ENCODE data around the gene CNGB1. TPM values are rescaled to one million over a fixed set of nuclear protein-coding genes. Genes with fewer than 3 reads are reported as not detected.

Gene CNGB1
- total RNA-seq, 1 experiment from 2014 or later: not detected

GRCh38 chr16:57984443-57985203, 13.7 kb upstream of the CNGB1 start (continued):
- TF ChIP-seq, protein P1, sequence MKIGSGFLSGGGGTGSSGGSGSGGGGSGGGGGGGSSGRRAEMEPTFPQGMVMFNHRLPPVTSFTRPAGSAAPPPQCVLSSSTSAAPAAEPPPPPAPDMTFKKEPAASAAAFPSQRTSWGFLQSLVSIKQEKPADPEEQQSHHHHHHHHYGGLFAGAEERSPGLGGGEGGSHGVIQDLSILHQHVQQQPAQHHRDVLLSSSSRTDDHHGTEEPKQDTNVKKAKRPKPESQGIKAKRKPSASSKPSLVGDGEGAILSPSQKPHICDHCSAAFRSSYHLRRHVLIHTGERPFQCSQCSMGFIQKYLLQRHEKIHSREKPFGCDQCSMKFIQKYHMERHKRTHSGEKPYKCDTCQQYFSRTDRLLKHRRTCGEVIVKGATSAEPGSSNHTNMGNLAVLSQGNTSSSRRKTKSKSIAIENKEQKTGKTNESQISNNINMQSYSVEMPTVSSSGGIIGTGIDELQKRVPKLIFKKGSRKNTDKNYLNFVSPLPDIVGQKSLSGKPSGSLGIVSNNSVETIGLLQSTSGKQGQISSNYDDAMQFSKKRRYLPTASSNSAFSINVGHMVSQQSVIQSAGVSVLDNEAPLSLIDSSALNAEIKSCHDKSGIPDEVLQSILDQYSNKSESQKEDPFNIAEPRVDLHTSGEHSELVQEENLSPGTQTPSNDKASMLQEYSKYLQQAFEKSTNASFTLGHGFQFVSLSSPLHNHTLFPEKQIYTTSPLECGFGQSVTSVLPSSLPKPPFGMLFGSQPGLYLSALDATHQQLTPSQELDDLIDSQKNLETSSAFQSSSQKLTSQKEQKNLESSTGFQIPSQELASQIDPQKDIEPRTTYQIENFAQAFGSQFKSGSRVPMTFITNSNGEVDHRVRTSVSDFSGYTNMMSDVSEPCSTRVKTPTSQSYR (CRISPR knock-in tag; IDR thresholded peaks at IDR 0.05): peak; percentile 50; the same call in 1 of the 2 replicates
- TF ChIP-seq ETV6 (CRISPR knock-in tag; IDR thresholded peaks at IDR 0.05): peak; percentile 21; the same call in 1 of the 2 replicates
- TF ChIP-seq, protein P2, sequence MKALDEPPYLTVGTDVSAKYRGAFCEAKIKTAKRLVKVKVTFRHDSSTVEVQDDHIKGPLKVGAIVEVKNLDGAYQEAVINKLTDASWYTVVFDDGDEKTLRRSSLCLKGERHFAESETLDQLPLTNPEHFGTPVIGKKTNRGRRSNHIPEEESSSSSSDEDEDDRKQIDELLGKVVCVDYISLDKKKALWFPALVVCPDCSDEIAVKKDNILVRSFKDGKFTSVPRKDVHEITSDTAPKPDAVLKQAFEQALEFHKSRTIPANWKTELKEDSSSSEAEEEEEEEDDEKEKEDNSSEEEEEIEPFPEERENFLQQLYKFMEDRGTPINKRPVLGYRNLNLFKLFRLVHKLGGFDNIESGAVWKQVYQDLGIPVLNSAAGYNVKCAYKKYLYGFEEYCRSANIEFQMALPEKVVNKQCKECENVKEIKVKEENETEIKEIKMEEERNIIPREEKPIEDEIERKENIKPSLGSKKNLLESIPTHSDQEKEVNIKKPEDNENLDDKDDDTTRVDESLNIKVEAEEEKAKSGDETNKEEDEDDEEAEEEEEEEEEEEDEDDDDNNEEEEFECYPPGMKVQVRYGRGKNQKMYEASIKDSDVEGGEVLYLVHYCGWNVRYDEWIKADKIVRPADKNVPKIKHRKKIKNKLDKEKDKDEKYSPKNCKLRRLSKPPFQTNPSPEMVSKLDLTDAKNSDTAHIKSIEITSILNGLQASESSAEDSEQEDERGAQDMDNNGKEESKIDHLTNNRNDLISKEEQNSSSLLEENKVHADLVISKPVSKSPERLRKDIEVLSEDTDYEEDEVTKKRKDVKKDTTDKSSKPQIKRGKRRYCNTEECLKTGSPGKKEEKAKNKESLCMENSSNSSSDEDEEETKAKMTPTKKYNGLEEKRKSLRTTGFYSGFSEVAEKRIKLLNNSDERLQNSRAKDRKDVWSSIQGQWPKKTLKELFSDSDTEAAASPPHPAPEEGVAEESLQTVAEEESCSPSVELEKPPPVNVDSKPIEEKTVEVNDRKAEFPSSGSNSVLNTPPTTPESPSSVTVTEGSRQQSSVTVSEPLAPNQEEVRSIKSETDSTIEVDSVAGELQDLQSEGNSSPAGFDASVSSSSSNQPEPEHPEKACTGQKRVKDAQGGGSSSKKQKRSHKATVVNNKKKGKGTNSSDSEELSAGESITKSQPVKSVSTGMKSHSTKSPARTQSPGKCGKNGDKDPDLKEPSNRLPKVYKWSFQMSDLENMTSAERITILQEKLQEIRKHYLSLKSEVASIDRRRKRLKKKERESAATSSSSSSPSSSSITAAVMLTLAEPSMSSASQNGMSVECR (CRISPR knock-in tag; IDR thresholded peaks at IDR 0.05; ENCODE audit: borderline replicate concordance): peak; percentile 68; the same call in 1 of the 2 replicates
- no peak for TF ChIP-seq CDX4 (CRISPR knock-in tag; IDR thresholded peaks at IDR 0.05; ENCODE audit: borderline replicate concordance)
- peak; percentile 87 for TF ChIP-seq MAX (CRISPR knock-in tag; IDR thresholded peaks at IDR 0.05)
- no peak for TF ChIP-seq KAT7 (CRISPR knock-in tag; IDR thresholded peaks at IDR 0.05; ENCODE audit: borderline replicate concordance)
- peak; percentile 42 for TF ChIP-seq PRDM15 (CRISPR knock-in tag; IDR thresholded peaks at IDR 0.05)
- 0 out of 2 replicates have a peak, but pooled peaks have one; percentile 43 for TF ChIP-seq ESRRA (CRISPR knock-in tag; IDR thresholded peaks at IDR 0.05; ENCODE audit: borderline replicate concordance)
- TF ChIP-seq SP1 (CRISPR knock-in tag; conservative IDR thresholded peaks at IDR 0.05): peak; percentile 37
- TF ChIP-seq GABPB1 (CRISPR knock-in tag; IDR thresholded peaks at IDR 0.05): 0 out of 2 replicates have a peak, but pooled peaks have one; percentile 23
- 0 out of 2 replicates have a peak, but pooled peaks have one; percentile 51 for TF ChIP-seq FOXP4 (CRISPR knock-in tag; IDR thresholded peaks at IDR 0.05)

Data from WTC11 (cell line).